GM20431 (cell line): ENCODE measurements around the gene CES4A.
"Not testable (repeated sequence)": the region's sequence is repeated elsewhere in the genome, so short reads cannot be mapped to it uniquely, and the experiment has no call there.

ENCODE experiments used
- in situ Hi-C: fragments of 300-500 bp; cut with MseI, MboI; formaldehyde crosslinking; loops from one replicate; pipeline ENCODE4 v1.15.0; 2020; ENCODE audit warnings: low sequenced_read_pairs; ENCODE audit not compliant: unreplicated experiment

Gene CES4A

GRCh38 chr16:66955363-66956153 is 32.8 kb upstream of the CES4A start:
- in situ Hi-C loops: not testable (repeated sequence)

- in situ Hi-C loops: not testable (repeated sequence)
Measured at GRCh38 chr16:66956154-66956457, 32.3 kb upstream of the CES4A start.

- in situ Hi-C loops: no loop called here
Measured at GRCh38 chr16:66958857-66959703, 29.3 kb upstream of the CES4A start.

GRCh38 chr16:66959704-66960161 is 28.7 kb upstream of the CES4A start:
- in situ Hi-C loops: no loop called here

- in situ Hi-C loops: no loop called here
Measured at GRCh38 chr16:66960270-66960669, 28.1 kb upstream of the CES4A start.

- in situ Hi-C loops: no loop called here
Measured at GRCh38 chr16:66961065-66961744, 27.2 kb upstream of the CES4A start, which contains the start of gene CES3. Gene CES3, plus strand, starts transcription at chr16:66961266. Its CDS starts 42 bp downstream, at chr16:66961308.

GRCh38 chr16:66961914-66962313 is 26.5 kb upstream of the CES4A start:
- in situ Hi-C loops: no loop called here

- in situ Hi-C loops: no loop called here
Measured at GRCh38 chr16:66964049-66964448, 24.3 kb upstream of the CES4A start.

GRCh38 chr16:66968847-66969246 is 19.5 kb upstream of the CES4A start:
- in situ Hi-C loops: no loop called here

- in situ Hi-C loops: no loop called here
Measured at GRCh38 chr16:66970775-66971720, 17.3 kb upstream of the CES4A start.

- in situ Hi-C loops: no loop called here
Measured at GRCh38 chr16:66972983-66973382, 15.4 kb upstream of the CES4A start.

GRCh38 chr16:66973716-66974115 is 14.7 kb upstream of the CES4A start:
- in situ Hi-C loops: no loop called here

GRCh38 chr16:66974156-66974931 is 14.0 kb upstream of the CES4A start:
- in situ Hi-C loops: not testable (repeated sequence)

- in situ Hi-C loops: not testable (repeated sequence)
Measured at GRCh38 chr16:66974932-66975246, 13.5 kb upstream of the CES4A start.

GRCh38 chr16:66975302-66975893 is 13.0 kb upstream of the CES4A start:
- in situ Hi-C loops: no loop called here

GRCh38 chr16:66976746-66977145 is 11.6 kb upstream of the CES4A start:
- in situ Hi-C loops: no loop called here

GRCh38 chr16:66977341-66978113 is 10.9 kb upstream of the CES4A start:
- in situ Hi-C loops: no loop called here
